K562 (cell line): ENCODE measurements around the gene PDIA3. TPM values are rescaled to one million over a fixed set of nuclear protein-coding genes. Genes with fewer than 3 reads are reported as not detected.
A peak's percentile ranks its signal among the peaks of the same experiment; 100 is the strongest.

Experiments used
- CBX1 ChIP-seq: sonication (generic); IDR thresholded peaks from 2 replicates; pipeline ENCODE4 v1.6.1; 2016; ENCODE audit warnings: antibody characterized with exemption, low read depth, mild to moderate bottlenecking
- ETV6 ChIP-seq, 3 experiments: fragments of 150-350 bp in 1 of 3; sonication (generic) in 1 of 3; formaldehyde crosslinking in 1 of 3; IDR thresholded peaks; 2 replicates each; pipeline versions ENCODE4 v1.6.1 to v1.8.0; 2014 to 2022; ENCODE audit warnings: borderline replicate concordance in 2 of 3, low read depth in 2 of 3, antibody characterized with exemption in 1 of 3, low read length in 1 of 3, mild to moderate bottlenecking in 1 of 3, missing genetic modification reagents in 1 of 3
- MYC ChIP-seq, 2 experiments: fragments of 250-450 bp in 1 of 2; sonication (Bioruptor Pico) in 1 of 2; IDR thresholded peaks; 2 replicates each; pipeline versions ENCODE4 v1.5.1 to v1.6.1; 2012 to 2021; ENCODE audit warnings: low read depth in 2 of 2, borderline replicate concordance in 1 of 2, improper control_type of control experiment in 1 of 2, low read length in 1 of 2, mild to moderate bottlenecking in 1 of 2, moderate library complexity in 1 of 2
- NFIC ChIP-seq: fragments of 450-650 bp; IDR thresholded peaks from 2 replicates; pipeline ENCODE4 v1.6.1; 2017; ENCODE audit warnings: mild to moderate bottlenecking, inconsistent platforms
- PPARD ChIP-seq: fragments of 250-450 bp; sonication (Bioruptor Pico); IDR thresholded peaks from 2 replicates; pipeline ENCODE4 v1.8.0; 2022; ENCODE audit warnings: inconsistent platforms, mild to moderate bottlenecking, moderate library complexity
- TFAP4 ChIP-seq: sonication (generic); formaldehyde crosslinking; IDR thresholded peaks from 2 replicates; pipeline ENCODE4 v1.8.0; 2022; ENCODE audit warnings: missing genetic modification reagents, mild to moderate bottlenecking, moderate library complexity, borderline replicate concordance
- TOE1 ChIP-seq, 2 experiments: fragments of 450-650 bp in 1 of 2; sonication (generic) in 1 of 2; formaldehyde crosslinking in 1 of 2; IDR thresholded peaks; 2 replicates each; pipeline versions ENCODE4 v1.7.1 to v1.8.0; 2016 to 2022; ENCODE audit warnings: borderline replicate concordance in 2 of 2, mild to moderate bottlenecking in 2 of 2, antibody characterized with exemption in 1 of 2, inconsistent platforms in 1 of 2, low read depth in 1 of 2, missing genetic modification reagents in 1 of 2, moderate library complexity in 1 of 2
- polyA plus RNA-seq, 8 experiments: library from polyadenylated mRNA; depleted of rRNA in 4 of 8; stranded (reverse) in 5 of 8; unstranded in 3 of 8; fragments of >200 nt; fragmentation: Nextera tagmentation in 2 of 8; fragmentation: Illumina TruSeq in 1 of 8; extraction: Ambion mirVana in 2 of 8; extraction: Trizol in 1 of 8; gene quantifications; 2 replicates each; pipeline versions ENCODE4 v1.2.1 to v1.2.3, GENCODE V29; 2011 to 2014; ENCODE audit warnings: inconsistent platforms in 1 of 8, missing spikeins in 1 of 8
- total RNA-seq, 7 experiments: library from RNA; depleted of rRNA in 6 of 7; stranded (reverse); fragments of >200 nt in 6 of 7; fragmentation: Illumina TruSeq in 2 of 7; extraction: Trizol in 2 of 7; gene quantifications; 2 replicates each; pipeline versions ENCODE4 v1.2.1 to v1.2.3, GENCODE V29; 2011 to 2021; ENCODE audit warnings: low replicate concordance in 1 of 7
- TF ChIP-seq, protein P1 (sequence below), 2 experiments: fragments of 450-650 bp in 1 of 2; sonication (generic) in 1 of 2; formaldehyde crosslinking in 1 of 2; IDR thresholded peaks in 1 of 2; conservative IDR thresholded peaks in 1 of 2; 2 replicates each; pipeline versions ENCODE4 v1.6.1 to v1.8.1; 2016 to 2023; ENCODE audit warnings: mild to moderate bottlenecking in 2 of 2, moderate library complexity in 2 of 2, inconsistent platforms in 1 of 2, missing genetic modification reagents in 1 of 2
- TF ChIP-seq, protein P2 (sequence below): fragments of 450-650 bp; IDR thresholded peaks from 2 replicates; pipeline ENCODE4 v1.6.1; 2016; ENCODE audit warnings: mild to moderate bottlenecking, moderate library complexity

PDIA3 gene
- total and polyA plus RNA-seq, 9 of the 15 experiments (the other 6 are each of a cell fraction or from before 2014, with no cell fraction given), result 13.5 to 386 (median 149) TPM

DNA sequence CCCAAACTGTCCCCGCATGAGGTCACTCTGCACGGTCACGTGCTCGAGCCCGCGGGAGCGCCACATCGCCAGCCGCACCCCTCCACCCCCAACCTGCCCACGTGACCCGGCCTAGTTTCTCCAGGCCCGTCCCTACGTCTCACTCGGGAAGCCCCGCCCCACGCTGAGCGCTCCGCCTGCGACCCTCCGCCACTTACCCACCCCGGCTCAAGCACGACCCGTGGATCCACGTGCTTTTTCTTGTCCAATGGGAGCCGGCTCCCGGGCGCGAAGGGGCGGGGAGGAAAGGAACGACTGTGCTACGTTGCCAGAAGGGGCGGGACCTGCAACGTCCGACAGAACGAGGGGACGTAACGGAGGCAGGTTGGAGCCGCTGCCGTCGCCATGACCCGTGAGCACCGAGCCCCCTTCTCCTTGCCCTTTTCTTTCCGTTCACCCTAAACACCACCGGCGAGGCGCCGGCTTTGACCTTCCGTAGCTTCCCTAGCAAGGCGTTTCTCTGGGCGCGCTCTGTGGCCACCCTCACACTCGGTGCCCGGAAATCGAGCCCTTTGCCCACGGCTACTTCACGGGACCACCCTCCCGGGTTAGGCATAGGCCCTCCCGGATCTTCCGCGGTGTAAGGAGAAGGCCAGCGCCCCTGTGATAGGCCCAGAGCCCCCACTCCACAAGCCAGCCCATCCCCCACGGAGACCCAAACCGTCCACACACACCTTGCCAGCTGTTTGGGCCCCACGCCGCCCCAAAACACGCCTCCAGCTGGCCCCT lies 45.9 kb downstream of the PDIA3 start, which contains the start of gene SERF2 (continued):
- TF ChIP-seq ETV6 (IDR thresholded peaks at IDR 0.05; ENCODE audit: borderline replicate concordance in 1 of 2, low read depth in 2 of 2, low read length in 1 of 2), result no peak
- no peak for TF ChIP-seq ETV6 (CRISPR knock-in tag; IDR thresholded peaks at IDR 0.05; ENCODE audit: borderline replicate concordance)
- peak; percentile 93 for TF ChIP-seq MYC (IDR thresholded peaks at IDR 0.05; ENCODE audit: low read depth, low read length)
- 0 out of 2 replicates have a peak, but pooled peaks have one; percentile 65 for TF ChIP-seq MYC (CRISPR knock-in tag; IDR thresholded peaks at IDR 0.05; ENCODE audit: borderline replicate concordance, low read depth)
- peak; percentile 99 for TF ChIP-seq TOE1 (IDR thresholded peaks at IDR 0.05; ENCODE audit: borderline replicate concordance)
- TF ChIP-seq TOE1 (CRISPR knock-in tag; IDR thresholded peaks at IDR 0.05; ENCODE audit: borderline replicate concordance, low read depth), result no peak
- no peak for TF ChIP-seq PPARD (CRISPR knock-in tag)
- TF ChIP-seq, protein P1, sequence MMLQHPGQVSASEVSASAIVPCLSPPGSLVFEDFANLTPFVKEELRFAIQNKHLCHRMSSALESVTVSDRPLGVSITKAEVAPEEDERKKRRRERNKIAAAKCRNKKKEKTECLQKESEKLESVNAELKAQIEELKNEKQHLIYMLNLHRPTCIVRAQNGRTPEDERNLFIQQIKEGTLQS (IDR thresholded peaks at IDR 0.05), result peak; percentile 90
- TF ChIP-seq, protein P1 (CRISPR knock-in tag; conservative IDR thresholded peaks at IDR 0.05), result no peak; the same call in 1 of the 2 replicates
- TF ChIP-seq NFIC, result peak; percentile 57
- peak; percentile 45 for TF ChIP-seq CBX1
- TF ChIP-seq, protein P2, sequence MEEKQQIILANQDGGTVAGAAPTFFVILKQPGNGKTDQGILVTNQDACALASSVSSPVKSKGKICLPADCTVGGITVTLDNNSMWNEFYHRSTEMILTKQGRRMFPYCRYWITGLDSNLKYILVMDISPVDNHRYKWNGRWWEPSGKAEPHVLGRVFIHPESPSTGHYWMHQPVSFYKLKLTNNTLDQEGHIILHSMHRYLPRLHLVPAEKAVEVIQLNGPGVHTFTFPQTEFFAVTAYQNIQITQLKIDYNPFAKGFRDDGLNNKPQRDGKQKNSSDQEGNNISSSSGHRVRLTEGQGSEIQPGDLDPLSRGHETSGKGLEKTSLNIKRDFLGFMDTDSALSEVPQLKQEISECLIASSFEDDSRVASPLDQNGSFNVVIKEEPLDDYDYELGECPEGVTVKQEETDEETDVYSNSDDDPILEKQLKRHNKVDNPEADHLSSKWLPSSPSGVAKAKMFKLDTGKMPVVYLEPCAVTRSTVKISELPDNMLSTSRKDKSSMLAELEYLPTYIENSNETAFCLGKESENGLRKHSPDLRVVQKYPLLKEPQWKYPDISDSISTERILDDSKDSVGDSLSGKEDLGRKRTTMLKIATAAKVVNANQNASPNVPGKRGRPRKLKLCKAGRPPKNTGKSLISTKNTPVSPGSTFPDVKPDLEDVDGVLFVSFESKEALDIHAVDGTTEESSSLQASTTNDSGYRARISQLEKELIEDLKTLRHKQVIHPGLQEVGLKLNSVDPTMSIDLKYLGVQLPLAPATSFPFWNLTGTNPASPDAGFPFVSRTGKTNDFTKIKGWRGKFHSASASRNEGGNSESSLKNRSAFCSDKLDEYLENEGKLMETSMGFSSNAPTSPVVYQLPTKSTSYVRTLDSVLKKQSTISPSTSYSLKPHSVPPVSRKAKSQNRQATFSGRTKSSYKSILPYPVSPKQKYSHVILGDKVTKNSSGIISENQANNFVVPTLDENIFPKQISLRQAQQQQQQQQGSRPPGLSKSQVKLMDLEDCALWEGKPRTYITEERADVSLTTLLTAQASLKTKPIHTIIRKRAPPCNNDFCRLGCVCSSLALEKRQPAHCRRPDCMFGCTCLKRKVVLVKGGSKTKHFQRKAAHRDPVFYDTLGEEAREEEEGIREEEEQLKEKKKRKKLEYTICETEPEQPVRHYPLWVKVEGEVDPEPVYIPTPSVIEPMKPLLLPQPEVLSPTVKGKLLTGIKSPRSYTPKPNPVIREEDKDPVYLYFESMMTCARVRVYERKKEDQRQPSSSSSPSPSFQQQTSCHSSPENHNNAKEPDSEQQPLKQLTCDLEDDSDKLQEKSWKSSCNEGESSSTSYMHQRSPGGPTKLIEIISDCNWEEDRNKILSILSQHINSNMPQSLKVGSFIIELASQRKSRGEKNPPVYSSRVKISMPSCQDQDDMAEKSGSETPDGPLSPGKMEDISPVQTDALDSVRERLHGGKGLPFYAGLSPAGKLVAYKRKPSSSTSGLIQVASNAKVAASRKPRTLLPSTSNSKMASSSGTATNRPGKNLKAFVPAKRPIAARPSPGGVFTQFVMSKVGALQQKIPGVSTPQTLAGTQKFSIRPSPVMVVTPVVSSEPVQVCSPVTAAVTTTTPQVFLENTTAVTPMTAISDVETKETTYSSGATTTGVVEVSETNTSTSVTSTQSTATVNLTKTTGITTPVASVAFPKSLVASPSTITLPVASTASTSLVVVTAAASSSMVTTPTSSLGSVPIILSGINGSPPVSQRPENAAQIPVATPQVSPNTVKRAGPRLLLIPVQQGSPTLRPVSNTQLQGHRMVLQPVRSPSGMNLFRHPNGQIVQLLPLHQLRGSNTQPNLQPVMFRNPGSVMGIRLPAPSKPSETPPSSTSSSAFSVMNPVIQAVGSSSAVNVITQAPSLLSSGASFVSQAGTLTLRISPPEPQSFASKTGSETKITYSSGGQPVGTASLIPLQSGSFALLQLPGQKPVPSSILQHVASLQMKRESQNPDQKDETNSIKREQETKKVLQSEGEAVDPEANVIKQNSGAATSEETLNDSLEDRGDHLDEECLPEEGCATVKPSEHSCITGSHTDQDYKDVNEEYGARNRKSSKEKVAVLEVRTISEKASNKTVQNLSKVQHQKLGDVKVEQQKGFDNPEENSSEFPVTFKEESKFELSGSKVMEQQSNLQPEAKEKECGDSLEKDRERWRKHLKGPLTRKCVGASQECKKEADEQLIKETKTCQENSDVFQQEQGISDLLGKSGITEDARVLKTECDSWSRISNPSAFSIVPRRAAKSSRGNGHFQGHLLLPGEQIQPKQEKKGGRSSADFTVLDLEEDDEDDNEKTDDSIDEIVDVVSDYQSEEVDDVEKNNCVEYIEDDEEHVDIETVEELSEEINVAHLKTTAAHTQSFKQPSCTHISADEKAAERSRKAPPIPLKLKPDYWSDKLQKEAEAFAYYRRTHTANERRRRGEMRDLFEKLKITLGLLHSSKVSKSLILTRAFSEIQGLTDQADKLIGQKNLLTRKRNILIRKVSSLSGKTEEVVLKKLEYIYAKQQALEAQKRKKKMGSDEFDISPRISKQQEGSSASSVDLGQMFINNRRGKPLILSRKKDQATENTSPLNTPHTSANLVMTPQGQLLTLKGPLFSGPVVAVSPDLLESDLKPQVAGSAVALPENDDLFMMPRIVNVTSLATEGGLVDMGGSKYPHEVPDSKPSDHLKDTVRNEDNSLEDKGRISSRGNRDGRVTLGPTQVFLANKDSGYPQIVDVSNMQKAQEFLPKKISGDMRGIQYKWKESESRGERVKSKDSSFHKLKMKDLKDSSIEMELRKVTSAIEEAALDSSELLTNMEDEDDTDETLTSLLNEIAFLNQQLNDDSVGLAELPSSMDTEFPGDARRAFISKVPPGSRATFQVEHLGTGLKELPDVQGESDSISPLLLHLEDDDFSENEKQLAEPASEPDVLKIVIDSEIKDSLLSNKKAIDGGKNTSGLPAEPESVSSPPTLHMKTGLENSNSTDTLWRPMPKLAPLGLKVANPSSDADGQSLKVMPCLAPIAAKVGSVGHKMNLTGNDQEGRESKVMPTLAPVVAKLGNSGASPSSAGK, result peak; percentile 94; the same call in 1 of the 2 replicates
- peak; percentile 89 for TF ChIP-seq TFAP4 (CRISPR knock-in tag)
